HG02678 (cell line): Measurements from ENCODE around the gene NRXN3.

Experiments
- ATAC-seq: cut with Tn5 transposase; IDR thresholded peaks from one replicate; pipeline ENCODE4 v1.9.1; 2021; ENCODE audit warnings: mild to moderate bottlenecking, moderate library complexity; ENCODE audit not compliant: unreplicated experiment

The NRXN3 gene

GRCh38 chr14:79544698-79545070, 1374.5 kb downstream of the NRXN3 start:
- ATAC-seq = no peak

DNA sequence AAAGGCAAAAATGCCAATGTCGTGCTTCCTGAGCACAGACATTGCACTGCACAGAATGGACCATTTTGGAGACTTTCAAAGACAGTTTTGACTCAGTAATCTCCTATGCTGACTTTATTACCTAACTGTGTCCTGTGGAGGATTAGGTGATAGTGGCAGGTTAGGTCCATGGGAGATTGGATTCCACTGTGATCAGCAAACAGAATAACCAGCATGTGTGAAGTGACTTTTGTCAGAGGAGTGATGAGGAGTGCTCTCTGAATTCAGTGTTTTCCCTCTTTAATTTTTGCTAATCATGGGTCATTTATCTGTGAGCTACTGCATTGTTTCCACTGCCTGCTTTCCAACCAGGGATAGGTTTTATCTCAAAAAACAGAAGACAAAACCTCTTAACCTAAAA, 1378.7 kb downstream of the NRXN3 start:
- ATAC-seq = no peak

DNA sequence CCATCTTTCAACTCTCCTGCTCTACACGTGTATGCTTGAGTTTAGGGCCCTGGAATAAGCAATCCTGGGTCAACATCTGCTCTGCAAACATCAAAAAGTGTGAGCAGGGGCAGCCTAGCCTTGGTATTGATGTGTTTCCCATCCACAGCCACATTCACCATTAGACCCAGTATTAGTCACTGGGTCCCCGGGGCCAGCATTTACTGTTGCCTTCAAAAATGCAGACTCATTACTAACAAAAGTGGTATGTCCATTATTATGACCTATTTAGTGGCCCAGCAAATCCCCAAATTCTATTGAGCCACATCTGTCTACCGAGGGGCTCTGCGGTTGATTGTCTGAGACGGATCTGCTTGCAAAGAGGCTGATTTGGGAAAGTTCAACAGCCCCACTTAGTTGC, 1379.3 kb downstream of the NRXN3 start:
- ATAC-seq = no peak

- ATAC-seq = no peak
These were observed 1381.3 kb downstream of the NRXN3 start for GRCh38 chr14:79551523-79551922.

DNA sequence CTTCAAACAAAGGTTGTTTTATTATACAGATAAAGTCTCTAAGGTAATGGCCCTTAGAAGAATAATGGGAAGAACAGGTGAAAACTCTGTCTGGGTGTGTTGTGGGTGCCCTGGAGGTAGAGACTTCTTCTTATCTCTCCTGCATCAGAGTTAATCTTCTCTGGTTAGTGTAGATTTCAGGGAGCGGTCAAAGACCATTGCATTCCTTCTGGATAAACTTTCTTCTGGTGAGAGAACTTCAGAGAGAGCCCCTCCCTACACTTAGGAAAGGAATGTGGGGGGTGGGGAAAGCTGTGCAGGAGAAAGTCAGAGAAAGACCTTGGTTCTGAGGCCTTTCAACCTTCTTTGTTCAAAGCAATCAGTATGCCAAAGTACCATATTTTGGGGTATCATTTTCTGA, 1382.6 kb downstream of the NRXN3 start:
- no peak for ATAC-seq

DNA sequence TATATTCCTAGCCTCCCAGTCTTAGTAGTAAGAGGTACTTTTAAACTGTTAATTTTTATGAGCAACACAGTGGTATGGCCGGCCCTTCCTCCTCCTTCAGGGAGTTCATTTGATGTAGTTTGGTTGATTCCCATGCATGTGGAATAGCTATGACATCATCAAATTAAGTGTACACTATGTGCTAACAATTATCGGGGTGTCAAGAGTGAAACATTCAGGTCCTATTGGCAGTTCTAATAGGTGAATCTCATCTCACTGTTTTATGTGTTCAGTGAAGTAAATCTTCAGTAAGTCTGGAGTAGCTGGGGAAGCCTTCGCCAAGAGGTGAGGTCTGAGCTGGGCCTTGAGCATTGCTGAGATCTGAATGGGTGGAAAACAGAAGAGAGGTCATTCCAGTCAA, 1384.6 kb downstream of the NRXN3 start:
- no peak for ATAC-seq

GRCh38 chr14:79555429-79555828, 1385.3 kb downstream of the NRXN3 start:
- ATAC-seq = no peak

- no peak for ATAC-seq
These were observed 1387.1 kb downstream of the NRXN3 start for GRCh38 chr14:79557309-79557708.

GRCh38 chr14:79562185-79562584, 1392.0 kb downstream of the NRXN3 start:
- no peak for ATAC-seq

DNA sequence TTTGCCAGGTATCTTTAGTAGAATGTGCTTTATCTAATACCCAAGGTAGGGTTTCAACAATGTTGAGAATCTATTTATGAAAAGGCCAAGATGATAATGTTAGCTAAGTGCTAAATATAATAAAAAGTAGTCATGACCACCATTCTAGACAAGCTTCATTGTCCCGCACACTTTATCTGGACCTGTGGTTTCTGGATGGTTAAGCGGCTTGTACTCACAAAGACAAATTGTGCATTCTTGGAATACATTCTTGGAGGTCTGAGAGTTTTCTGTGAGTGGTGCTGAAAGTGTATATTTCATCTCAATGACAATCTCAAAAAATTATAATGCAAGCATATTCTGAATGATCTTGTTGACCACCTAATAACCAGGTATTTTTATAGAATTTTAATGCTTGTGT, 1394.2 kb downstream of the NRXN3 start:
- ATAC-seq = no peak

DNA sequence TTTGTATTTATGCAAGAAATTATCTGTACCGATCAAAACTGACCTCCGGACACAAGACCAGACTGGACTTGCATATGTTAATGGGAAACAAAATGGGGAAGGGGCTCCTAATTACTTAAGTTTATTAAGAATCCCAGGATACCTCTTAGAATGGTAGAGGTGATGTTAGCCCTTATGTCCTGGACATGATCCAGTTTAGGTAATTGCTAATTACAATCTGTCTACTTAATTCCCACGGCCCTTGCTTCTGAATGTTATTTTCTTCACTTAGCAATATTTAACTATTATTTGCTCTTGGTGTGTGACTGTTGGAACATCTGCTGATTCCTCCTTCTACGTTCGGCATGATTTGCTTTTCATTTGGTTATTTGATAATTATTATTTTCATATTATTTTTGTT, 1397.1 kb downstream of the NRXN3 start:
- no peak for ATAC-seq

GRCh38 chr14:79568594-79568993, 1398.4 kb downstream of the NRXN3 start:
- no peak for ATAC-seq

DNA sequence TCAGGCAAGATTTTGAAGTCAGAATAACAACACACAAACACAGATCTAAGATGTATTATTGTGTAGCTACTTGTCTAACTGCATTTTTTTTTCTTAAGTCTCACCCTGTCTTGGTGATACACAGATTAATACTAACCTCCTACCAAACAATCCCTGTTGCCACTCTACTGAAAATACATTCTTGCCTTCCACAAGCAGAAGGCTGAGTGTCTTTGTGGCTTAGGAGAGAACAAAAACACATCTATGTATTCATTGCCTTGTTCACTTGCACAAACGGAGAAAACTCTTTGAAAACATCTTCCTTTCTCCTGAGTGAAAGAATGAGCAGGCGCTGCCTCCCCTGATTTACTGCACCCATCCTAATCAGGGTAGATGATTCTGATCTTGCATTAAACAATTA, 1398.9 kb downstream of the NRXN3 start:
- ATAC-seq = no peak

GRCh38 chr14:79570648-79571047, 1400.5 kb downstream of the NRXN3 start:
- no peak for ATAC-seq

GRCh38 chr14:79571366-79571765, 1401.2 kb downstream of the NRXN3 start:
- no peak for ATAC-seq

GRCh38 chr14:79573486-79573885, 1403.3 kb downstream of the NRXN3 start:
- ATAC-seq = no peak

- no peak for ATAC-seq
These were observed 1404.9 kb downstream of the NRXN3 start for GRCh38 chr14:79575032-79575431.

- ATAC-seq = no peak
These were observed 1406.3 kb downstream of the NRXN3 start for GRCh38 chr14:79576424-79576823.

GRCh38 chr14:79578470-79578869, 1408.3 kb downstream of the NRXN3 start:
- no peak for ATAC-seq

GRCh38 chr14:79580414-79580813, 1410.2 kb downstream of the NRXN3 start:
- ATAC-seq = no peak

GRCh38 chr14:79580906-79581305, 1410.7 kb downstream of the NRXN3 start:
- no peak for ATAC-seq

DNA sequence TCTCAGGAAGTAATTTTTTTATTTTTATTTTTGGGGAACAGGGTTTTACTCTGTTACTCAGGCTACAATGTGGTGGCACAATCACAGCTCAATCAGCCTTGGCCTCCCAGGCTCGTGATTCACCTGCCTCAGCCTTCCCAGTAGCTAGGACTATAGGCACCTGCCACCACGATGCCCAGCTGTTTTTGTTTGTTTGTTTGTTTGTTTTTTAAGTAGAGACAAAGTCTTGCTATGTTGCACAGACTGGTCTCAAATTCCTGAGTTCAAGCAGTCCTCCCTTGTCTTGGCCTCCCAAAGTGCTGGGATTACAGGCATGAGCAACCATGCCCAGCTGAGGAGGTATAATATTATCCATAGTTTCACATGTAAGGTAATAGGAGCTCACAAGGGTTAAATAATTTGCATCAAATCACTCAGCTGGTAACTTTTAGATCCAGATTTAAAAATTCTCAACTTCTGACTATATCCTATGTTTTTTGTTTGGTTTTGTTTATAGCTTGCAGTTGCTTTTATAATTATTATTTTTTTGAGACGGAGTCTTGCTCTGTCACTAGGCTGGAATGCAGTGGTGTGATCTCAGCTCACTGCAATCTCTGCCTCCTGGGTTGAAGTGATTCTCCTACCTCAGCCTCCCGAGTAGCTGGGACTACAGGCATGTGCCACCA, 1411.9 kb downstream of the NRXN3 start:
- no peak for ATAC-seq

GRCh38 chr14:79583738-79584408, 1413.7 kb downstream of the NRXN3 start:
- ATAC-seq = no peak
